Measurements from ENCODE around the gene WWOX. TPM values are rescaled to one million over a fixed set of nuclear protein-coding genes. Genes with fewer than 3 reads are reported as not detected.

WWOX gene
- total RNA-seq, 4 donors from 2014 or later = 12.9 to 53.5 (median 25.6) TPM

DNA sequence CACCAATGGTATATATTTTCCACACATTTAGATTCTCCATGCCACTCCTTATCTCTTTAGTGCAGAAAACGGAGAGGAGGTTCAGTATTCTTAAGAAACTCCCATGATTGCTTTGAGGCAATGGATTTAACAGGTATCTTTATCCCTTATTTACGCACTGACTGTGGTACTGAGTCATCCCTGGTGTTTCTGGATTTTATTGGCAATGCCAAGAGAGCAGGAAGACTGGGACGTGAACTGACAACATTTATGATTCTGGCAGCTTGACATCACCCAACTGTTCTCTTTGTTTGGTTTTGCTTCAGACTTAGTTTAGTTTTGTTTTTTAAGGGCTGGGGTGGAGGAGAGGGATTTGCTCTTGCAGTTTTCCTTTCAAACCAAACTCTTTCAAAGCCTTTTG lies 131.4 kb downstream of the WWOX start:
- H3K9me3 ChIP-seq = no peaks in the 10 kb centered on the region
- no peak overlapping the region for H3K4me3 ChIP-seq
- no peak for ATAC-seq
- no peak for TF ChIP-seq POLR2A (IDR thresholded peaks at IDR 0.05)
- no peak for TF ChIP-seq POLR2AphosphoS5 (IDR thresholded peaks at IDR 0.05)
- TF ChIP-seq, protein P1, sequence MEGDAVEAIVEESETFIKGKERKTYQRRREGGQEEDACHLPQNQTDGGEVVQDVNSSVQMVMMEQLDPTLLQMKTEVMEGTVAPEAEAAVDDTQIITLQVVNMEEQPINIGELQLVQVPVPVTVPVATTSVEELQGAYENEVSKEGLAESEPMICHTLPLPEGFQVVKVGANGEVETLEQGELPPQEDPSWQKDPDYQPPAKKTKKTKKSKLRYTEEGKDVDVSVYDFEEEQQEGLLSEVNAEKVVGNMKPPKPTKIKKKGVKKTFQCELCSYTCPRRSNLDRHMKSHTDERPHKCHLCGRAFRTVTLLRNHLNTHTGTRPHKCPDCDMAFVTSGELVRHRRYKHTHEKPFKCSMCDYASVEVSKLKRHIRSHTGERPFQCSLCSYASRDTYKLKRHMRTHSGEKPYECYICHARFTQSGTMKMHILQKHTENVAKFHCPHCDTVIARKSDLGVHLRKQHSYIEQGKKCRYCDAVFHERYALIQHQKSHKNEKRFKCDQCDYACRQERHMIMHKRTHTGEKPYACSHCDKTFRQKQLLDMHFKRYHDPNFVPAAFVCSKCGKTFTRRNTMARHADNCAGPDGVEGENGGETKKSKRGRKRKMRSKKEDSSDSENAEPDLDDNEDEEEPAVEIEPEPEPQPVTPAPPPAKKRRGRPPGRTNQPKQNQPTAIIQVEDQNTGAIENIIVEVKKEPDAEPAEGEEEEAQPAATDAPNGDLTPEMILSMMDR (IDR thresholded peaks at IDR 0.05) = no peak
- TF ChIP-seq EP300 (IDR thresholded peaks at IDR 0.05) = no peak
- WGBS, 2 donors (ENCODE audit: low coverage in 1 of 2) = 43 to 73% methylated on average over 2 to 3 of the region's 3 CpGs
- no peak overlapping the region for H3K27ac ChIP-seq
- no peaks in the 10 kb centered on the region for H3K4me1 ChIP-seq
- H3K36me3 ChIP-seq = no peaks in the 10 kb centered on the region
- H3K27me3 ChIP-seq = no peaks in the 10 kb centered on the region

DNA sequence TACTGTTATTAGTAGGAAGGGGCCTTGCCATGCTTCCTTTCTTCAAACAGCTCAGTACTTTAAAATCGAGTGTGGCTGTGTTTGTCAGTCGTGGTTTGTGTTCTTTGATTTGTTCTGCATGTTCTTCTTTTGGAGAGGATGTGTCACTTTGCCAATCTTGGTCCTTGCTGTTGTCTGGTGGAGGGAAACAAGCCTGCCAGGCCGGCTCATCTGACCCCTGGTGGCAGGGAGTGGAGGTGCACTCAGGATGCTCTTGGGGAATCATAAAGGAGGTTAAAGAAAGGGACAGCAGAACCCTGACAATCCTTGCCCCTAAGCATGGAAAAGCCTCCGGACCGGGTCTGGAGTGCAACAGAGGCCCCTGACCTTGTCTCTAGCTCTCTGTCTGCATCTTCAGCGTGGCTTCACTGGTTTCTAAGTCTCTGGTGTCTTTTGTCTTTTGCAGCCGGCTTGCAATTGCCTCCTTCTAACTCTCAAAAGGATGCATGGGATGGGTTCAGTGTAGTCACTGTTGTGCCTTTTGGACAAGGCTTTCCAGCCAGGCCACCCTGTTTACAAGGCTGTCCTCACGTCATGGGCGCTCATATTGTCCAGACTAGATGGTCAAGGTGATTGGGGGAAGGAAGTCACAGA lies 135.8 kb downstream of the WWOX start:
- ATAC-seq = peak; percentile 66
- no peak overlapping the region for H3K27ac ChIP-seq
- no peak overlapping the region for H3K4me3 ChIP-seq
- no peaks in the 10 kb centered on the region for H3K36me3 ChIP-seq
- TF ChIP-seq, protein P1 (IDR thresholded peaks at IDR 0.05) = peak; percentile 80 to 89 (median 82)
- no peak for TF ChIP-seq POLR2AphosphoS5 (IDR thresholded peaks at IDR 0.05)
- no peaks in the 10 kb centered on the region for H3K9me3 ChIP-seq
- 26% methylated on average over 2 to 7 of the region's 9 CpGs for WGBS, 2 donors (ENCODE audit: low coverage in 1 of 2)
- no peaks in the 10 kb centered on the region for H3K27me3 ChIP-seq
- H3K4me1 ChIP-seq = no peaks in the 10 kb centered on the region

- TF ChIP-seq POLR2AphosphoS5 (IDR thresholded peaks at IDR 0.05) = no peak
- no peak overlapping the region for H3K27ac ChIP-seq
These were observed 136.4 kb downstream of the WWOX start for GRCh38 chr16:78235876-78236275.

GRCh38 chr16:78237841-78238240 lies 138.4 kb downstream of the WWOX start:
- WGBS, 2 donors (ENCODE audit: low coverage in 1 of 2) = 31 to 53% methylated on average over 2 of the region's 2 CpGs
- Histone ChIP-seq H3K9me3 (no peaks in the 10 kb centered on the region), H3K4me1 (peaks cover 0 to 5% (median 0%) of the 10 kb centered on the region in 3 donors), H3K27ac (no peak overlapping the region), H3K36me3 (no peaks in the 10 kb centered on the region), H3K27me3 (no peaks in the 10 kb centered on the region), H3K4me3 (no peak overlapping the region)
- no peak for ATAC-seq
- TF ChIP-seq, protein P1 (IDR thresholded peaks at IDR 0.05) = no peak
- TF ChIP-seq POLR2AphosphoS5 (IDR thresholded peaks at IDR 0.05) = no peak
- TF ChIP-seq POLR2A (IDR thresholded peaks at IDR 0.05) = no peak

More at GRCh38 chr16:78235876-78236275, 136.4 kb downstream of the WWOX start:
- no peak overlapping the region for H3K4me3 ChIP-seq
- H3K9me3 ChIP-seq = no peaks in the 10 kb centered on the region
- no peaks in the 10 kb centered on the region for H3K36me3 ChIP-seq
- H3K4me1 ChIP-seq = no peaks in the 10 kb centered on the region
- 90% methylated on average over 4 of the region's 4 CpGs for WGBS, 2 donors (ENCODE audit: low coverage in 1 of 2)
- ATAC-seq = no peak
- H3K27me3 ChIP-seq = no peaks in the 10 kb centered on the region

- Histone ChIP-seq H3K4me3 (no peak overlapping the region), H3K27ac (no peak overlapping the region), H3K4me1 (peaks cover 0 to 5% (median 0%) of the 10 kb centered on the region in 3 donors), H3K9me3 (no peaks in the 10 kb centered on the region), H3K36me3 (no peaks in the 10 kb centered on the region), H3K27me3 (no peaks in the 10 kb centered on the region)
- no peak for ATAC-seq
- 90 to 94% methylated on average over 3 to 8 of the region's 13 CpGs for WGBS, 2 donors (ENCODE audit: low coverage in 1 of 2)
- TF ChIP-seq POLR2A (IDR thresholded peaks at IDR 0.05) (no peak), EP300 (IDR thresholded peaks at IDR 0.05) (no peak), POLR2AphosphoS5 (IDR thresholded peaks at IDR 0.05) (no peak)
- TF ChIP-seq, protein P1 (IDR thresholded peaks at IDR 0.05) = no peak
These were observed 141.2 kb downstream of the WWOX start for GRCh38 chr16:78240459-78241222.

Data from gastroesophageal sphincter (tissue), 4 donors.